Spleen (tissue), 7 donors: Measurements from ENCODE around the gene RPS17.
A peak's percentile ranks its signal among the peaks of the same experiment; 100 is the strongest.

Source experiments
- POLR2AphosphoS5 ChIP-seq, 3 donors: sonication (generic); formaldehyde crosslinking; IDR thresholded peaks; one replicate each; pipeline ENCODE4 v1.5.1; 2017; ENCODE audit warnings: antibody characterized with exemption in 3 of 3
- TF ChIP-seq, protein P1 (sequence below), 11 experiments: fragments of 200-600 bp in 7 of 11; fragments of 450-650 bp in 4 of 11; sonication (generic) in 4 of 11; IDR thresholded peaks in 8 of 11; conservative IDR thresholded peaks in 3 of 11; 1 replicate in 7 of 11; 2 replicates in 4 of 11; pipeline versions ENCODE4 v1.4.0 to v1.8.0; 2016 to 2021; ENCODE audit warnings: antibody characterized with exemption in 11 of 11, inconsistent platforms in 4 of 11, mild to moderate bottlenecking in 1 of 11
- donor health status: DM: no; HTN: no; CAD: no; lungs with moderate emphysema.
- donor health status: DM: no; HTN: no; CAD: no.
- donor health status: DM: no; HTN: no; CAD: no.

- TF ChIP-seq, protein P1, sequence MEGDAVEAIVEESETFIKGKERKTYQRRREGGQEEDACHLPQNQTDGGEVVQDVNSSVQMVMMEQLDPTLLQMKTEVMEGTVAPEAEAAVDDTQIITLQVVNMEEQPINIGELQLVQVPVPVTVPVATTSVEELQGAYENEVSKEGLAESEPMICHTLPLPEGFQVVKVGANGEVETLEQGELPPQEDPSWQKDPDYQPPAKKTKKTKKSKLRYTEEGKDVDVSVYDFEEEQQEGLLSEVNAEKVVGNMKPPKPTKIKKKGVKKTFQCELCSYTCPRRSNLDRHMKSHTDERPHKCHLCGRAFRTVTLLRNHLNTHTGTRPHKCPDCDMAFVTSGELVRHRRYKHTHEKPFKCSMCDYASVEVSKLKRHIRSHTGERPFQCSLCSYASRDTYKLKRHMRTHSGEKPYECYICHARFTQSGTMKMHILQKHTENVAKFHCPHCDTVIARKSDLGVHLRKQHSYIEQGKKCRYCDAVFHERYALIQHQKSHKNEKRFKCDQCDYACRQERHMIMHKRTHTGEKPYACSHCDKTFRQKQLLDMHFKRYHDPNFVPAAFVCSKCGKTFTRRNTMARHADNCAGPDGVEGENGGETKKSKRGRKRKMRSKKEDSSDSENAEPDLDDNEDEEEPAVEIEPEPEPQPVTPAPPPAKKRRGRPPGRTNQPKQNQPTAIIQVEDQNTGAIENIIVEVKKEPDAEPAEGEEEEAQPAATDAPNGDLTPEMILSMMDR (IDR thresholded peaks at IDR 0.05 in 8 of 11, conservative IDR thresholded peaks at IDR 0.05 in 3 of 11), result peak; percentile 44 to 90 (median 80)
- TF ChIP-seq POLR2AphosphoS5 (IDR thresholded peaks at IDR 0.05), result peak in 1 of 3 donors; percentile 20
Observed at GRCh38 chr15:82530606-82531379, 9.5 kb downstream of the RPS17 start.
